ENCODE results near the gene RASSF6. TPM values are rescaled to one million over a fixed set of nuclear protein-coding genes. Genes with fewer than 3 reads are reported as not detected.

The RASSF6 gene
- total and polyA plus RNA-seq, 2 of the 8 experiments (the other 6 are each of a cell fraction or from before 2014, with no cell fraction given), result 0.03 to 0.28 TPM

GRCh38 chr4:73621357-73621756, 1.1 kb upstream of the RASSF6 start:
- FAIRE-seq, result no peak
- H3K4me1 ChIP-seq (replicated peaks in 1 of 4; ENCODE audit: control insufficient read depth in 3 of 4, insufficient read depth in 4 of 4, low read length in 3 of 4), result peaks cover 0 to 5% (median 5%) of the 10 kb centered on the region in 4 experiments; a peak in 4 of 7 replicates
- no peak overlapping the region for H2BK12ac ChIP-seq (ENCODE audit: low read depth, low read length)
- H3K4me2 ChIP-seq (ENCODE audit: insufficient read depth in 1 of 2, low read depth in 2 of 2, low read length in 2 of 2), result no peak overlapping the region; a peak in 1 of 4 replicates
- peaks cover 0 to 6% (median 3%) of the 10 kb centered on the region in 4 experiments; a peak in 2 of 7 replicates for H3K27me3 ChIP-seq (replicated peaks in 1 of 4; ENCODE audit: control insufficient read depth in 3 of 4, extremely low read depth in 1 of 4, insufficient read depth in 3 of 4, low read length in 3 of 4)
- no peak overlapping the region for H2AK5ac ChIP-seq (ENCODE audit: low read depth, low read length)
- H2BK120ac ChIP-seq (replicated peaks; ENCODE audit: low read depth, low read length), result no peak overlapping the region
- no peaks in the 10 kb centered on the region for H3K9me3 ChIP-seq (ENCODE audit: insufficient read depth in 2 of 2, low read depth in 1 of 2, low read length in 1 of 2)
- no peak overlapping the region for H2BK15ac ChIP-seq (ENCODE audit: low read length)
- H2BK5ac ChIP-seq (ENCODE audit: low read depth, low read length), result no peak overlapping the region
- H3K79me2 ChIP-seq (ENCODE audit: control insufficient read depth in 1 of 2, insufficient read depth in 2 of 2, low read length in 2 of 2), result no peaks in the 10 kb centered on the region
- no peak overlapping the region for H3K23ac ChIP-seq (ENCODE audit: insufficient read length)
- no peak overlapping the region for H3K14ac ChIP-seq (ENCODE audit: insufficient read length)
- H4K91ac ChIP-seq (replicated peaks; ENCODE audit: insufficient read length, low read length), result no peak overlapping the region
- H3K56ac ChIP-seq (replicated peaks; ENCODE audit: insufficient read length, low read depth, low read length), result no peak overlapping the region
- H2AFZ ChIP-seq (ENCODE audit: low read length), result no peak overlapping the region
- no peak overlapping the region for H3K27ac ChIP-seq (ENCODE audit: low read depth, low read length)
- no peak overlapping the region for H4K5ac ChIP-seq (ENCODE audit: insufficient read length, low read depth, low read length)
- H3K9ac ChIP-seq (replicated peaks in 1 of 4; ENCODE audit: extremely low read depth in 1 of 4, low read depth in 3 of 4, low read length in 3 of 4), result no peak overlapping the region
- no peaks in the 10 kb centered on the region for H3K79me1 ChIP-seq (ENCODE audit: low read depth, low read length)
- ChIA-PET POLR2A (ENCODE audit: partially characterized antibody) (no interaction called here), CTCF (ENCODE audit: partially characterized antibody) (interaction anchor here (1.0 to 1.4 kb wide), 3 partner anchors 12 to 32 kb away, joined by 3 to 5 read pairs (median 5); no protein-coding TSS in a partner anchor)
- H3K18ac ChIP-seq (ENCODE audit: extremely low read depth, low read length), result no peak overlapping the region
- H4K8ac ChIP-seq (ENCODE audit: extremely low read depth, insufficient read depth, low read length), result no peak overlapping the region
- no peak overlapping the region for H2BK20ac ChIP-seq (ENCODE audit: low read length)
- no peaks in the 10 kb centered on the region for H3K23me2 ChIP-seq (ENCODE audit: low read depth, low read length)
- H4K20me1 ChIP-seq (replicated peaks in 1 of 2; ENCODE audit: control insufficient read depth in 1 of 2, insufficient read depth in 2 of 2, low read length in 2 of 2), result no peaks in the 10 kb centered on the region
- no peak overlapping the region for H3K4ac ChIP-seq (replicated peaks; ENCODE audit: insufficient read length, low read depth, low read length)
- no peaks in the 10 kb centered on the region for H3K36me3 ChIP-seq (ENCODE audit: control insufficient read depth in 2 of 4, insufficient read depth in 4 of 4, low read length in 3 of 4)
- H3K4me3 ChIP-seq (ENCODE audit: extremely low read depth in 1 of 4, insufficient read depth in 2 of 4, low read depth in 3 of 4, low read length in 4 of 4), result no peak overlapping the region
- no peak for DNase-seq (ENCODE audit: low read depth in 1 of 2, low spot score in 2 of 2)
- 90% methylated on average over 3 of the region's 5 CpGs; no CpG with 5 or more reads in 1 of the 2 experiments for WGBS, 2 experiments (ENCODE audit: extremely low coverage in 1 of 2, insufficient coverage in 1 of 2, insufficient read length in 1 of 2, insufficient replicate concordance in 2 of 2, low coverage in 1 of 2, low lambda C conversion rate in 2 of 2, missing lambda C conversion rate in 1 of 2)
- TF ChIP-seq TAF1 (IDR thresholded peaks at IDR 0.05; ENCODE audit: low read depth, low read length), result no peak
- no peak for TF ChIP-seq RAD21 (IDR thresholded peaks at IDR 0.05 in 1 of 2, conservative IDR thresholded peaks at IDR 0.05 in 1 of 2; ENCODE audit: low read depth in 2 of 2, low read length in 2 of 2)
- TF ChIP-seq HDAC2 (IDR thresholded peaks at IDR 0.05; ENCODE audit: borderline replicate concordance in 1 of 2, low read depth in 2 of 2, low read length in 2 of 2), result no peak
- TF ChIP-seq GABPA (IDR thresholded peaks at IDR 0.05; ENCODE audit: borderline replicate concordance, insufficient read depth, low read length), result no peak
- no peak for TF ChIP-seq ZNF274 (IDR thresholded peaks at IDR 0.05; ENCODE audit: borderline replicate concordance, extremely low read depth, low read length)
- no peak for TF ChIP-seq BCL11A (IDR thresholded peaks at IDR 0.05; ENCODE audit: low read depth in 2 of 2, low read length in 2 of 2)
- no peak for TF ChIP-seq BACH1 (IDR thresholded peaks at IDR 0.05; ENCODE audit: low read length)
- no peak for TF ChIP-seq CTCF (IDR thresholded peaks at IDR 0.05; ENCODE audit: control extremely low read depth in 1 of 3, insufficient read depth in 1 of 3, low read depth in 1 of 3, low read length in 3 of 3)
- no peak for TF ChIP-seq RFX5 (IDR thresholded peaks at IDR 0.05; ENCODE audit: borderline replicate concordance, low read depth, low read length)
- TF ChIP-seq RBBP5 (IDR thresholded peaks at IDR 0.05; ENCODE audit: borderline replicate concordance, low read depth, low read length), result no peak
- no peak for TF ChIP-seq SP2 (IDR thresholded peaks at IDR 0.05; ENCODE audit: low read length)

Measured in H1 (cell line).